Stimulated activated CD8-positive, alpha-beta memory T cell treated with anti-CD3 and anti-CD28 coated beads, Interleukin-7, amount 100 ng/mL, for 1 hour (primary cell): ENCODE results near the gene CDKN2D.

Source experiments
- DNase-seq, 2 donors: peaks; one replicate each; pipeline ENCODE4 v3.0.0-alpha.2; 2020; ENCODE audit warnings: low read depth in 2 of 2

Gene CDKN2D

DNA sequence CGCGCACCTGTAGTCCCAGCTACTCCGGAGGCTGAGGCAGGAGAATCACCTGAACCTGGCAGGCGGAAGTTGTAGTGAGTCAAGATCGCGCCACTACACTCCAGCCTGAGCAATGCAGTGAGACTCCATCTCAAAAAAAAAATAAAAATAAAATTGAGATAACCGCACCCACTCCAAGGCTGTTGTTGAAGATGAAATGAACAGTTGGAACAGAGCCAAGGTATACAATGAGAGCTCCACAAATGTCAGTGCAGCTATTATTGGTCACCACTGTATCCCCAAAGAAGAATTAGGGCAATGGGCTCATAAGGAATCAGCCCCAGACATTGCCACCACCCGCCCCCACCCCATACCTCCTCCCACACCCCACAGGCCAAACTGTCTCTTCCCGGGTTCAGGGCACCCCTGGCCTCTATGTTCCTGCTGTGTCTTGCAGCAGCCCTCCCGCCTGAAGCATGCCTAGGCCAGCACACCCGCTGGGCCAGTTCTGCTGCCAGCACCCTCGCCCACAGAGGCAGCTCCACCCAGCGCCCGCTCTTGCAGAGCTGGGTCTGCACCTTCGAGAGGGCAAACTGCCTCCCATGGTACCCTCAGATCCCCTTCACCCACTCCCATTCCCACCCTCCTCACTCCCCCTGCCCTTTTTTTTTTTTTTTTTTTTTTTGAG, 48.0 kb downstream of the CDKN2D start:
- no peak for DNase-seq

DNA sequence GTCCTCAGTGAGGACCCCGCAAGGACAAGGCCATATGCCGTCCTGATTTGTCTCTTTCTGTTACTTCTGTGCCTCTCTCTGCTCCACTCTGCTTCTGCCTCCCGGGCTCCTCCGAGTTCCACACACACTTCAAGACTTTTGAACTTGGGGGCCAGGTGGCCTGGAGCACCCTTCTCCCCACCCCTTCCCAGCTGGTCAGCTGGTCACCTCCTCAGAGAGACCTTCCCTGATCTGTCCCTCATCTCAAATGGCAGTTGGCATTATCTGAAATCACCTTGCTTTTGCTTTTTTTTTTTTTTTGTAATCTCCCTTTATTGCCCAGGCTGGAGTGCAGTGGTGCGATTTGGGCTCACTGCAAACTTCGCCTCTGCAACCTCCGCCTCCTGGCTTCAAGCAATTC, 49.4 kb downstream of the CDKN2D start:
- no peak for DNase-seq

DNA sequence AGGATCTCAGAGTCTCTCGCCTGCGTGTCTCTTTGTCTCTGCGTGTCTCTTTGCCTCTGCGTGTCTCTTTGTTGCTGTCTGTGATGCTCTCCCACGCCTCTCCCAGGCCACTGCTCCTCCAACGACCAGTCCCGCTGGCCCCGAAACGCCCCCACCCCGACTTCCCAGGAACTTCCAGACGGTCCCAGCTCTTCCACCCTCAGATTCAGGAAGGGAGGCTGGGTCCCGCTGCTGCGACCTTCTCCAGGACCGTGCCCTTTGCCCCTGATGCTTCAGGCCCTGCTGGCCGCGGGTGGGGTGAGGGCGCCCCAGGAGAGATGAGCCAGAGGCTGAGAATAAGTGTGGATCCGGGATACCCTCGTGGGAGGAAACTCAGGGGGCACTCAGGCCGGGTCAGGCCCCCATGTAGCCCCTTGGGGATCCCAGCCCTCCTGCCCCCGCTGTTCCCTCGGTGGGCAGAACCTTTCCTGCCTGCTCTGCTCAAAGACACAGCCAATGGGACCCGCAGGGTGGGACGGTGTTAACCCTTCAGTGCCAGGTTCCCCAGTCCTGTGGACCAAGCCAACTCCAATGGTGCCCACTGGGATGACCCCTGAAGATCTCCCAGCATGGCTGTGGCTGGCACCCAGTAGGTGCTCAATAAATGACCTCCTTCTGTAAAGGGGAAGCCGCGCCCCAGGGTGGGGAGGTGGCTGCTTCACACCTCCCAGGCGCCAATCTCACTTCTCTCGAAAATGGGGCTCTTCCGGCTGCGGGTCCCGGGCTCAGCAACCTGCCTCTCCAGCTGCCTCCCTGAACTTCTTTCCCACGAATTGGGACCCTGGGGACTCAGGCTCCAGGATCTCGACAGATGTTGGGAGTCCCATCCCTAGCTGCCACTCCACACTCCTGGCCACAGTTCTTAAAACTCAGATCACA, 50.1 kb downstream of the CDKN2D start:
- DNase-seq = no peak

DNA sequence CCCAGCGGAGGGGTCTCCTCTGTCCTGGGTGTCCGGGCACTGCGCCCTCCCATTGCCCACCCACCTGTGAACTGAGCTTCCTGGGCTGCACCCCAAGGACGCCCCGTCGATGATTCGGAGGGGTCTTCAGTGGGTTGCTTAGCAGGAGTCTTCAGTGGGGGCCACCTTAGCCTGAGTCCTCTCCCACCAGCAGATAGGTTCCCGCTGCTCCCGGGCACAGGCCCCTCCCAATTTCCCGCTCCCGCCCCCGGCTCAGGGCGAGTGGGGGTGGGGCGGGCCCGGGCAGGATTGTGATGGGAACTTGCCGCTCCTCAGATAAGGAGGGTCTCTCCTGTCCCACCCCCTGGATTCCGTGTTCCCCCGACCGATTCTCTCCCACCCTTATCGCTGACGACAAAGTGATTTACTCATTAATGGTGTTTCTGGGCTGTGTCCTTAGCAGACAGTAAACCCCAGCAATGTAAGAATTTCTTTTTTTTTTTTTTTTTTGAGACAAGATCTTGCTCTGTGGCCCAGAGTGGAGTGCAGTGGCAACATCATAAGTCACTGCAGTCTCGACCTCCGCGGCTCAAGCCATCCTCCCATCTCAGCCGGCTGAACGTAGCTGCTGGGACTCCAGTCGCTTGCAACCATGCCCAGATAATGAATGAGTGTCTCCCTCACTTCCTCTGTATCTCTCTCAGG, 50.9 kb downstream of the CDKN2D start:
- DNase-seq = no peak

DNA sequence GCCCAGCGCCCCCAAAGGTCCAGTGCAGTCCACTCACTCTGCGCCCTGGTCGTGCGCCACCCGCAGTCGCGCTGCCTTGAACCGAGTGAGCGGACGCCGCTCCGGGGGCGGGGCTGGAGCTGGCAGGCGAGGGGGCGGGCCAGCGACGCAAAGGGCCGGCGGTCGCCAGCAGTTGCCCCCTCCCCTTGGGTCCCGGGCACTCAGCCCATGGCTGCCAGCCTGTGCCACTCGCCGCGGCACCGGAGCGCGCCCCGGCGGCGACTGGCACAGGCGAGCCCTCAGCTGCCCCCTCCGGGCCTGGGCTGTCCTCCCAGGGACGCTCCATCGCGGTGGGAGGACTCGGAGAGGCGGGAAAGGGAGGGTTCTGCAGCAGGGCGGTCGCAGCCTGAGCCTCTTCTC, 51.4 kb downstream of the CDKN2D start, which contains the start of gene S1PR5:
TSS of gene S1PR5 (minus strand) at position 87 of the 399 bp plus-strand sequence. CDS start 2,436 bp downstream, outside the sequence.
- no peak for DNase-seq

DNA sequence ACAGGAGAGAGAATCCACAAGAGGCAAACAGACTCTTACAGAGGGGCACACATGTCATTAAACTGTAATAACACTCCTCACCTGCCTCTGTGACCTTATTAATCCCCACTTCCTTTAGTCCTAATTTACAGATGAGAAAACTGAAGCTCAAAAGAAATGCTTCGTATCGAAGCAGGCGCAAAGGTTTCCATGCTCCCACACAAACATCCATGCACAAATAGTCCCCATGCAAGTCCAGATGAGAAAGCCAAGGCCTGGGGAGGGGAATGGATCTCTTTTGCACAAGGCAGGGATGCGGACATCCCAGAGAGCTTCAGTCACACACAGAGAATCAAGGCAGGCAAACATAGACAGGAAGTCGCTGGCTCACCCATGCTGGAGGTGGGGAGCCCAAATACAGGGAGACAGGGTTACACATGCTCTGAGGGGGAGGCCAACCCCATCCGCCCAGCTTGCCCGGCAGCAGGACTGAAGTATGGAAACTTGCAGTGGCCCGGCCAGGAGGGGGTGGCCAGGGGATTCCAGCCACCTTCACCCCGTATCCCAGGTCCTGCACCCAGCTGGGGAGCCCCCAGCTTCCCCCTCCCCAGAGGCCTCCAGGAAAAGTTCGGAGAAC, 52.0 kb downstream of the CDKN2D start:
- no peak for DNase-seq
